Testis (tissue), 2 donors: Measurements from ENCODE around the gene SDK1.

Experiments used
- POLR2A ChIP-seq: fragments of 450-650 bp; IDR thresholded peaks from one replicate; pipeline ENCODE4 v1.6.1; 2017; ENCODE audit warnings: antibody characterized with exemption, mild to moderate bottlenecking, moderate library complexity
- TF ChIP-seq, protein P1 (sequence below), 3 experiments: fragments of 450-650 bp in 2 of 3; fragments of 200-600 bp in 1 of 3; sonication (generic) in 1 of 3; IDR thresholded peaks; one replicate each; pipeline ENCODE4 v1.5.1; 2016 to 2019; ENCODE audit warnings: antibody characterized with exemption in 3 of 3, mild to moderate bottlenecking in 2 of 3, moderate library complexity in 1 of 3

DNA sequence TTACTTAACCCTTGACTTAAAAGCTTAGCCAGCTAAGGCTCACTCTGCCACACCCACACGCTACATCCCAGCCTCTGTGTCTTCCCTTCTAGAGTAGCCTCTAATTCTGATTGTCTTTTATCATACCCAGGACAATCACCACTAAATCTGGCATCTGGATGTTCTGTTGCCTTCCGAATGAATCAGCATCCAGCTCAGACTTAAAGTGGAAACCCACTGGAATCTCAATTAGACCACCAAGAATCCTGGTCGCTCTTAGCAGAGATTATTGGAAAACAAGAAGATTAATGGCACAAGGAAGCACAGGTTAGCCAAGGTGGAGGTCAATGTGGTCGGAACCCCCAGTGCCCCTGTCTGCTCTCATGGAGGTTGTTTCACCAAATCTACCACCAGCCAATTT is 976.9 kb downstream of the SDK1 start:
- no peak for TF ChIP-seq POLR2A
- TF ChIP-seq, protein P1, sequence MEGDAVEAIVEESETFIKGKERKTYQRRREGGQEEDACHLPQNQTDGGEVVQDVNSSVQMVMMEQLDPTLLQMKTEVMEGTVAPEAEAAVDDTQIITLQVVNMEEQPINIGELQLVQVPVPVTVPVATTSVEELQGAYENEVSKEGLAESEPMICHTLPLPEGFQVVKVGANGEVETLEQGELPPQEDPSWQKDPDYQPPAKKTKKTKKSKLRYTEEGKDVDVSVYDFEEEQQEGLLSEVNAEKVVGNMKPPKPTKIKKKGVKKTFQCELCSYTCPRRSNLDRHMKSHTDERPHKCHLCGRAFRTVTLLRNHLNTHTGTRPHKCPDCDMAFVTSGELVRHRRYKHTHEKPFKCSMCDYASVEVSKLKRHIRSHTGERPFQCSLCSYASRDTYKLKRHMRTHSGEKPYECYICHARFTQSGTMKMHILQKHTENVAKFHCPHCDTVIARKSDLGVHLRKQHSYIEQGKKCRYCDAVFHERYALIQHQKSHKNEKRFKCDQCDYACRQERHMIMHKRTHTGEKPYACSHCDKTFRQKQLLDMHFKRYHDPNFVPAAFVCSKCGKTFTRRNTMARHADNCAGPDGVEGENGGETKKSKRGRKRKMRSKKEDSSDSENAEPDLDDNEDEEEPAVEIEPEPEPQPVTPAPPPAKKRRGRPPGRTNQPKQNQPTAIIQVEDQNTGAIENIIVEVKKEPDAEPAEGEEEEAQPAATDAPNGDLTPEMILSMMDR (IDR thresholded peaks at IDR 0.05), result no peak
